HL-60 (cell line): Measurements from ENCODE around the gene ADAR.

Experiments used
- DNase-seq, 2 experiments: peaks; one replicate each; pipeline ENCODE4 v3.0.0-alpha.2; 2010 to 2020; ENCODE audit warnings: low read depth in 1 of 2, low spot score in 1 of 2
- H3K27ac ChIP-seq: fragments of 250-450 bp; sonication (Bioruptor Pico); replicated peaks from 2 replicates; pipeline ENCODE4 v1.5.1; 2020; ENCODE audit warnings: mild to moderate bottlenecking, moderate library complexity
- H3K27me3 ChIP-seq: fragments of 250-450 bp; sonication (Bioruptor Pico); 2 replicates; pipeline ENCODE4 v1.5.1; 2021; ENCODE audit warnings: mild to moderate bottlenecking, moderate library complexity; ENCODE audit not compliant: insufficient read depth, poor library complexity, severe bottlenecking
- H3K4me3 ChIP-seq: replicated peaks from 2 replicates; pipeline ENCODE4 v1.5.1; 2011; ENCODE audit warnings: mild to moderate bottlenecking, control low read depth, low read length; ENCODE audit not compliant: insufficient read depth
- GABPA ChIP-seq: IDR thresholded peaks from 2 replicates; pipeline ENCODE4 v1.6.1; 2012; ENCODE audit warnings: low read depth
- POLR2AphosphoS5 ChIP-seq: IDR thresholded peaks from 2 replicates; pipeline ENCODE4 v1.6.1; 2012; ENCODE audit warnings: low read depth
- SPI1 ChIP-seq: IDR thresholded peaks from 2 replicates; pipeline ENCODE4 v1.6.1; 2012; ENCODE audit warnings: low read depth, mild to moderate bottlenecking, borderline replicate concordance
- TF ChIP-seq, protein P1 (sequence below): IDR thresholded peaks from one replicate; pipeline ENCODE4 v1.5.1; 2011; ENCODE audit warnings: low read length, control low read depth, inconsistent platforms; ENCODE audit not compliant: insufficient read depth
- TF ChIP-seq, protein P2 (sequence below): IDR thresholded peaks from 2 replicates; pipeline ENCODE4 v1.6.1; 2012; ENCODE audit warnings: low read depth; ENCODE audit not compliant: insufficient replicate concordance

The ADAR gene

DNA sequence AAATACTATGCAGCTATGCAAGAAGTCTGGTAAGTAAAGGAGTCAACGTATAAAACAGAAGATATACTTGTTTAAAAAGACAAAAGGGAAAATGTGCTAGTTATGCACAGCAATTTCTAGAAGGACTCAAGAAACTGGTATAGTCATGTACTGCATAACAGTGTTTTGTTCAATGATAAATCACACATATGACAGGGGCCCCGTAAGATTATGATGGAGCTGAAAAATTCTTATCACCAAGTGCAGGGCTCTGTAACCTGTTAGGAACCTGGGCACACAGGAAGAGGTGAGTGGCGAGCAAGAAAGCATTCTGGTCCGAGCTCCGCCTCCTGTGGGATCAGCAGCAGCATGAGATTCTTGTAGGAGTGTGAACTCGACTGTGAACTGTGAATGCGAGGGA is 13.2 kb downstream of the ADAR start:
- Histone ChIP-seq H3K27ac (no peak overlapping the region), H3K4me3 (no peak overlapping the region), H3K27me3 (no peaks in the 10 kb centered on the region)
- TF ChIP-seq SPI1 (no peak), POLR2AphosphoS5 (no peak), GABPA (no peak)
- TF ChIP-seq, protein P1, sequence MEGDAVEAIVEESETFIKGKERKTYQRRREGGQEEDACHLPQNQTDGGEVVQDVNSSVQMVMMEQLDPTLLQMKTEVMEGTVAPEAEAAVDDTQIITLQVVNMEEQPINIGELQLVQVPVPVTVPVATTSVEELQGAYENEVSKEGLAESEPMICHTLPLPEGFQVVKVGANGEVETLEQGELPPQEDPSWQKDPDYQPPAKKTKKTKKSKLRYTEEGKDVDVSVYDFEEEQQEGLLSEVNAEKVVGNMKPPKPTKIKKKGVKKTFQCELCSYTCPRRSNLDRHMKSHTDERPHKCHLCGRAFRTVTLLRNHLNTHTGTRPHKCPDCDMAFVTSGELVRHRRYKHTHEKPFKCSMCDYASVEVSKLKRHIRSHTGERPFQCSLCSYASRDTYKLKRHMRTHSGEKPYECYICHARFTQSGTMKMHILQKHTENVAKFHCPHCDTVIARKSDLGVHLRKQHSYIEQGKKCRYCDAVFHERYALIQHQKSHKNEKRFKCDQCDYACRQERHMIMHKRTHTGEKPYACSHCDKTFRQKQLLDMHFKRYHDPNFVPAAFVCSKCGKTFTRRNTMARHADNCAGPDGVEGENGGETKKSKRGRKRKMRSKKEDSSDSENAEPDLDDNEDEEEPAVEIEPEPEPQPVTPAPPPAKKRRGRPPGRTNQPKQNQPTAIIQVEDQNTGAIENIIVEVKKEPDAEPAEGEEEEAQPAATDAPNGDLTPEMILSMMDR: no peak
- TF ChIP-seq, protein P2, sequence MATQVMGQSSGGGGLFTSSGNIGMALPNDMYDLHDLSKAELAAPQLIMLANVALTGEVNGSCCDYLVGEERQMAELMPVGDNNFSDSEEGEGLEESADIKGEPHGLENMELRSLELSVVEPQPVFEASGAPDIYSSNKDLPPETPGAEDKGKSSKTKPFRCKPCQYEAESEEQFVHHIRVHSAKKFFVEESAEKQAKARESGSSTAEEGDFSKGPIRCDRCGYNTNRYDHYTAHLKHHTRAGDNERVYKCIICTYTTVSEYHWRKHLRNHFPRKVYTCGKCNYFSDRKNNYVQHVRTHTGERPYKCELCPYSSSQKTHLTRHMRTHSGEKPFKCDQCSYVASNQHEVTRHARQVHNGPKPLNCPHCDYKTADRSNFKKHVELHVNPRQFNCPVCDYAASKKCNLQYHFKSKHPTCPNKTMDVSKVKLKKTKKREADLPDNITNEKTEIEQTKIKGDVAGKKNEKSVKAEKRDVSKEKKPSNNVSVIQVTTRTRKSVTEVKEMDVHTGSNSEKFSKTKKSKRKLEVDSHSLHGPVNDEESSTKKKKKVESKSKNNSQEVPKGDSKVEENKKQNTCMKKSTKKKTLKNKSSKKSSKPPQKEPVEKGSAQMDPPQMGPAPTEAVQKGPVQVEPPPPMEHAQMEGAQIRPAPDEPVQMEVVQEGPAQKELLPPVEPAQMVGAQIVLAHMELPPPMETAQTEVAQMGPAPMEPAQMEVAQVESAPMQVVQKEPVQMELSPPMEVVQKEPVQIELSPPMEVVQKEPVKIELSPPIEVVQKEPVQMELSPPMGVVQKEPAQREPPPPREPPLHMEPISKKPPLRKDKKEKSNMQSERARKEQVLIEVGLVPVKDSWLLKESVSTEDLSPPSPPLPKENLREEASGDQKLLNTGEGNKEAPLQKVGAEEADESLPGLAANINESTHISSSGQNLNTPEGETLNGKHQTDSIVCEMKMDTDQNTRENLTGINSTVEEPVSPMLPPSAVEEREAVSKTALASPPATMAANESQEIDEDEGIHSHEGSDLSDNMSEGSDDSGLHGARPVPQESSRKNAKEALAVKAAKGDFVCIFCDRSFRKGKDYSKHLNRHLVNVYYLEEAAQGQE: no peak
- no peak for DNase-seq

DNA sequence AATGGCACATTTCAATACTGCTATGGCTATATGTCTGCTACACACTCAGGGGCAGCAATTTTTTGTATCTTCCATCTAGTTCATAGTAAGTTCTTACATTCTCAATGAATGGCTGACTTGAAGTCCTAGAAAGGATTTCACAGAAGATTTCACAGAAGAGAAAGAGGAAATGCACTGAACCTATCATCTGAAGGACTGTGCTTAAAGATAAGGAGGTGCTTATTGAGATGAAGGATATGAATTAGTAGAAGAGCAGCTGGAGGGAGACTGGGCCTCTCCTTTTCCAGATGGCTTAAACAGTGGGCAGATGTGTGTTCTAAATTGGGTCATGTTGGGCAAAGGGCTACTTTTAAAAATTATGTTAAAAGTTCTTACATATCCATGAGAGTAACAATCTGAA is 14.6 kb downstream of the ADAR start:
- no peak for DNase-seq
- Histone ChIP-seq H3K4me3 (no peak overlapping the region), H3K27me3 (no peaks in the 10 kb centered on the region), H3K27ac (no peak overlapping the region)
- TF ChIP-seq, protein P2: no peak
- TF ChIP-seq SPI1: no peak
- TF ChIP-seq, protein P1: no peak
- no peak for TF ChIP-seq GABPA
- no peak for TF ChIP-seq POLR2AphosphoS5

DNA sequence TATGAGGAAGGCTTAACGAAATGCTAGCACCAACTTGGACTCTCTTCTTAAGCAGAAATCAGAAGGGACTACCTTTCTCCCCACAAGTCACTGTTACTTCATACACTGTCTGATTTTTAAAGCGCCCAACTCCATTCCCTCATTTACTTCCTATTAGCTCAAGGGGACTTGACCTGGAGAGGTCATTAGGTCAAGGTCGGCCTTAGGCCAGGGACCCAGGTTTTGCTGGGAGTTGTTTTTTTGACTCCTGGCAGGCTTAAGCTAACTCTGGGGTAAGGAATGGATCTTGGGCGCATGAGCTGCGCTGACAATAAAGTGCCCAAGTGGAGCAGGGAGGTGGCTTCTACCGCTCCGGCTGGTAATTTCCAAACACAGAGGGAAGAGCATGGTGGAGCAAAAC is 16.8 kb downstream of the ADAR start:
- H3K27me3 ChIP-seq: no peaks in the 10 kb centered on the region
- H3K27ac ChIP-seq: no peak overlapping the region
- no peak for DNase-seq
- no peak overlapping the region for H3K4me3 ChIP-seq
- TF ChIP-seq, protein P2: no peak
- TF ChIP-seq SPI1: no peak
- no peak for TF ChIP-seq POLR2AphosphoS5
- no peak for TF ChIP-seq GABPA
- TF ChIP-seq, protein P1: no peak
